ENCODE measurements around the gene ASMTL. TPM values are rescaled to one million over a fixed set of nuclear protein-coding genes. Genes with fewer than 3 reads are reported as not detected.

ASMTL gene
- polyA plus RNA-seq, 1 donor (not counting 4 experiments of a cell fraction or from before 2014, with no cell fraction given), result 13.8 TPM

- Histone ChIP-seq H3K9me1 (ENCODE audit: control insufficient read depth, extremely low read depth, insufficient read depth, low read length) (no peaks in the 10 kb centered on the region), H4K20me1 (ENCODE audit: control insufficient read depth, extremely low read depth, insufficient read depth, low read length) (no peaks in the 10 kb centered on the region), H3K9ac (ENCODE audit: control insufficient read depth, extremely low read depth, insufficient read depth, low read length) (no peak overlapping the region), H3K36me3 (ENCODE audit: control insufficient read depth in 2 of 2, extremely low read depth in 1 of 2, insufficient read depth in 2 of 2, low read length in 2 of 2) (no peaks in the 10 kb centered on the region), H3K27me3 (ENCODE audit: control insufficient read depth, extremely low read depth, insufficient read depth, low read length) (no peaks in the 10 kb centered on the region), H3K79me2 (ENCODE audit: control insufficient read depth, insufficient read depth, low read length) (no peaks in the 10 kb centered on the region), H3K4me2 (ENCODE audit: control insufficient read depth, extremely low read depth, insufficient read depth, low read depth, low read length) (no peak overlapping the region), H3K4me3 (ENCODE audit: control insufficient read depth in 2 of 3, extremely low read depth in 1 of 3, insufficient read depth in 2 of 3, low read depth in 1 of 3, low read length in 3 of 3) (no peak overlapping the region), H2AFZ (ENCODE audit: control insufficient read depth, low read length) (no peak overlapping the region), H3K27ac (ENCODE audit: control insufficient read depth, insufficient read depth, low read length) (no peak overlapping the region), H3K4me1 (ENCODE audit: control insufficient read depth, extremely low read depth, insufficient read depth, low read length) (no peaks in the 10 kb centered on the region), H3K9me3 (ENCODE audit: control insufficient read depth, low read depth, low read length) (peaks cover 5% of the 10 kb centered on the region)
- dilution Hi-C loops (cut with MboI; ENCODE audit: extremely low pct_ligation_motif_present, low sequenced_read_pairs), result no loop called here
- DNase-seq (ENCODE audit: low read depth, low spot score) (no peak), FAIRE-seq (no peak)
- TF ChIP-seq EZH2 (IDR thresholded peaks at IDR 0.05; ENCODE audit: low read length), result no peak
Observed at GRCh38 chrX:1486177-1486576, 33.5 kb upstream of the ASMTL start.

- Histone ChIP-seq H3K4me3 (ENCODE audit: control insufficient read depth in 2 of 3, extremely low read depth in 1 of 3, insufficient read depth in 2 of 3, low read depth in 1 of 3, low read length in 3 of 3) (no peak overlapping the region), H3K9me3 (ENCODE audit: control insufficient read depth, low read depth, low read length) (peaks cover 4% of the 10 kb centered on the region), H3K36me3 (ENCODE audit: control insufficient read depth in 2 of 2, extremely low read depth in 1 of 2, insufficient read depth in 2 of 2, low read length in 2 of 2) (no peaks in the 10 kb centered on the region), H3K9ac (ENCODE audit: control insufficient read depth, extremely low read depth, insufficient read depth, low read length) (no peak overlapping the region), H3K27ac (ENCODE audit: control insufficient read depth, insufficient read depth, low read length) (no peak overlapping the region), H3K4me2 (ENCODE audit: control insufficient read depth, extremely low read depth, insufficient read depth, low read depth, low read length) (no peak overlapping the region), H3K4me1 (ENCODE audit: control insufficient read depth, extremely low read depth, insufficient read depth, low read length) (no peaks in the 10 kb centered on the region), H4K20me1 (ENCODE audit: control insufficient read depth, extremely low read depth, insufficient read depth, low read length) (no peaks in the 10 kb centered on the region), H3K79me2 (ENCODE audit: control insufficient read depth, insufficient read depth, low read length) (no peaks in the 10 kb centered on the region), H3K9me1 (ENCODE audit: control insufficient read depth, extremely low read depth, insufficient read depth, low read length) (no peaks in the 10 kb centered on the region), H3K27me3 (ENCODE audit: control insufficient read depth, extremely low read depth, insufficient read depth, low read length) (no peaks in the 10 kb centered on the region), H2AFZ (ENCODE audit: control insufficient read depth, low read length) (no peak overlapping the region)
- DNase-seq (ENCODE audit: low read depth, low spot score) (no peak), FAIRE-seq (no peak)
- TF ChIP-seq EZH2 (IDR thresholded peaks at IDR 0.05; ENCODE audit: low read length), result no peak
- dilution Hi-C loops (cut with MboI; ENCODE audit: extremely low pct_ligation_motif_present, low sequenced_read_pairs), result no loop called here
Observed at GRCh38 chrX:1485033-1485432, 32.3 kb upstream of the ASMTL start.

- H3K4me2 ChIP-seq (ENCODE audit: control insufficient read depth, extremely low read depth, insufficient read depth, low read depth, low read length), result no peak overlapping the region
- no peak for TF ChIP-seq EZH2 (IDR thresholded peaks at IDR 0.05; ENCODE audit: low read length)
- TF ChIP-seq CTCF (optimal IDR thresholded peaks at IDR 0.05 in 1 of 3, IDR thresholded peaks at IDR 0.05 in 1 of 3, conservative IDR thresholded peaks at IDR 0.05 in 1 of 3; ENCODE audit: extremely low read depth in 1 of 3, insufficient read depth in 2 of 3, low read length in 3 of 3), result no peak
- H3K9me3 ChIP-seq (ENCODE audit: control insufficient read depth, low read depth, low read length), result peaks cover 4% of the 10 kb centered on the region
- DNase-seq (ENCODE audit: low read depth, low spot score) (no peak), FAIRE-seq (no peak)
- H3K9ac ChIP-seq (ENCODE audit: control insufficient read depth, extremely low read depth, insufficient read depth, low read length), result no peak overlapping the region
- no peaks in the 10 kb centered on the region for H3K36me3 ChIP-seq (ENCODE audit: control insufficient read depth in 2 of 2, extremely low read depth in 1 of 2, insufficient read depth in 2 of 2, low read length in 2 of 2)
- H3K9me1 ChIP-seq (ENCODE audit: control insufficient read depth, extremely low read depth, insufficient read depth, low read length), result no peaks in the 10 kb centered on the region
- no peak overlapping the region for H3K4me3 ChIP-seq (ENCODE audit: control insufficient read depth in 2 of 3, extremely low read depth in 1 of 3, insufficient read depth in 2 of 3, low read depth in 1 of 3, low read length in 3 of 3)
- H4K20me1 ChIP-seq (ENCODE audit: control insufficient read depth, extremely low read depth, insufficient read depth, low read length), result no peaks in the 10 kb centered on the region
- H2AFZ ChIP-seq (ENCODE audit: control insufficient read depth, low read length), result no peak overlapping the region
- H3K27me3 ChIP-seq (ENCODE audit: control insufficient read depth, extremely low read depth, insufficient read depth, low read length), result no peaks in the 10 kb centered on the region
- dilution Hi-C loops (cut with MboI; ENCODE audit: extremely low pct_ligation_motif_present, low sequenced_read_pairs), result no loop called here
- no peaks in the 10 kb centered on the region for H3K79me2 ChIP-seq (ENCODE audit: control insufficient read depth, insufficient read depth, low read length)
- no peak overlapping the region for H3K27ac ChIP-seq (ENCODE audit: control insufficient read depth, insufficient read depth, low read length)
- H3K4me1 ChIP-seq (ENCODE audit: control insufficient read depth, extremely low read depth, insufficient read depth, low read length), result no peaks in the 10 kb centered on the region
Observed at GRCh38 chrX:1484638-1485019, 31.9 kb upstream of the ASMTL start.
